ENCODE measurements around the gene RAPGEF1.

DNA sequence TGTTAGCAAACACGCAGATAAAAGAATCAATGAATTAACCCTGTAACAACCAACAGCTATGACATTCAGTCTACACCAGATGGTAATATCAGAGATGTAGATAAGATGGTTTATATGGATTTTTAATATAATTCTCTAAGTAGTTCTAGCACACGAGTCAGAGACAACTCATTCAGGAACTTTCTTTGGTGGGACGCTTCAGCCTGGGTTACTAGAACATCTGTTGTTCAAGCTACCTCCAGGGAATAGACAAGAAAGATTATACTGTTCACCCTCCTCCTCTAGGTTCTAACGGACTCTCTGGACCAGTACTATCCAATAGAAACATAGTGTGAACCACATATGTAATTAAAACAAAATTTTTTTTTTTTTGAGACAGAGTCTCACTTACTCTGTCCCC, 73.8 kb downstream of the RAPGEF1 start:
- no peak for TF ChIP-seq EZH2 (IDR thresholded peaks at IDR 0.05; ENCODE audit: insufficient read depth, poor library complexity, severe bottlenecking)
- no peak for TF ChIP-seq EZH2phosphoT487 (IDR thresholded peaks at IDR 0.05; ENCODE audit: insufficient read depth, low read depth)
